NCI-H1436 treated with DMSO at 0.1 percent for 48 hours (cell line): ENCODE measurements around the gene OR10G3.
A peak's percentile ranks its signal among the peaks of the same experiment; 100 is the strongest.

ENCODE experiments used
- DNase-seq: peaks from one replicate; lab custom pipeline; 2025; lab: John Stamatoyannopoulos, UW

The OR10G3 gene

DNA sequence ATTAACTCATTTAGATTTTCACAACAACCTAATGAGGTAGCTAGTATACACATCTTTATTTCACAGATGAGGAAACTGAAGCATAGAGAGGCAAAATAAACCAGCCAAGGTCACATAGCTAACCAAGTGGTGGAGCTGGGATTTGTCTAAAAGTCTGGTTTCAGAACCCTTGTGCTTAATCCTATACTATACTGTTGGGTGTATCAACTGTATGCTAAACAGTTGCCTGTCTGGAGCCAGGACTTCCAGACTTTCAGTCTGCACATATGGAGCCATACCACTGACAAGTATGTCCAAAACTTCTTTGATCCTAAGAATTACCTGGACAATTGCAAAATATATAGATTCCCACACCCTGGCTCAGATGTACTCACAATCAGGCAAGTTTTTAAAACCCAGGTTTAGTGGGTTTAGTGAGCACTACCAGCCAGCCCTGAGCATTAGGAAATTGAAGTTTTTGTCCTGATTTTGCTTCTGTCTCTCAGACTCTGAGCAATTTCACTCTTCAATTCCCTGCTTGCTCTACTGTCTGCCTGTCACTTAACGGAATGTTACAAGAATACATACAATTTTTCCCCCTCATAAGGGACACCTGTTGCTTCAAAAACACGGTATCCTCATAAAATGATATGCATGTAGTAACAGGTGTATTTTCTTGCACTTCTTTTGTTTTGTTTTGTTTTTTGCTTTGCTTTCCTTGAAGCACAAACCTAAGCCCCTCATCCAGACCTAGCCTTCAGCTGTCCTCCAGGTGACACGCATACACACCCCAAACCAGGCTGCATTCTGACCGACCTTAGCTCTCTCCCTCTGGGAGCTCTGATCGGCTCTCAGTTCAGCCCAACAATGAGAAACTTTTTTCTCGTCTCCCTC, 44.1 kb downstream of the OR10G3 start:
- no peak for DNase-seq

DNA sequence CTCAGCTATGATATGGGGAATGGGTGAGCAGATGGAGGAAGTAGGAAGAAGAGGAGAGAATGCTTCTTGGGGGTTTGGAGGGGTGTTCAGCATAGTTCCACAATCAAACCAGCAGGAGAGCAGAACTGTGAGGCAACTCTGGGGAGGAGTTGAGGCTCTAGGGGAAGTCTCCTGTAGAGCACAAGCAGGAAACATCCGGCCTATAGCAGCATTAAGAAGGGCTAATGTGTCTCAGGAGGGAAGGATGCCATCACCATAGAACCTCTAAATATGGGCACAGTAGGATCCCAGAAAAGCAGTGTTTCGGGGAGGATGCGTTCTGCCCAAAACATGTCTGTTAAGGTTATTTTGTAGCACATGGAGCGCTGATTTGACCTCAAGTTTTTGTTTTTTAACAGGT, 45.3 kb downstream of the OR10G3 start:
- DNase-seq: no peak

DNA sequence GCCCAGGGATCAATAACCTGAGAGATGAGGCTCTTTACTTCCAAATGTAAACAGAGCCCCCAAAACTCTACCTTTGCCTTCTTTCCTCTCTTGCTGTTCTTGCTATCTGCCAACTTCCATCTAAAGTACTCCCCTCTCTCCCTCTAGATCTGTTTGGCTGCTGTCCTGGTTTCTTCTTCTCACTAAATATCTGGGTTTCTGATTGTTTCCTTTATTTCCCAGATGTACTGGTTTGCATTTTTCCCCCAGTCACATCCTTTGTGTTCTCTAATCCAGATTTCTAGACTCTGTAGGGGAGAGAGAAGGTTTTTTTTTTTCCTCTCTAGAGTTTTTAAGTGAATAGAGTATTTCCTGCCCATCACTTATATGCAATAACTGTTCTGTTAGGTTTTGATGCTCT, 46.6 kb downstream of the OR10G3 start:
- no peak for DNase-seq

DNA sequence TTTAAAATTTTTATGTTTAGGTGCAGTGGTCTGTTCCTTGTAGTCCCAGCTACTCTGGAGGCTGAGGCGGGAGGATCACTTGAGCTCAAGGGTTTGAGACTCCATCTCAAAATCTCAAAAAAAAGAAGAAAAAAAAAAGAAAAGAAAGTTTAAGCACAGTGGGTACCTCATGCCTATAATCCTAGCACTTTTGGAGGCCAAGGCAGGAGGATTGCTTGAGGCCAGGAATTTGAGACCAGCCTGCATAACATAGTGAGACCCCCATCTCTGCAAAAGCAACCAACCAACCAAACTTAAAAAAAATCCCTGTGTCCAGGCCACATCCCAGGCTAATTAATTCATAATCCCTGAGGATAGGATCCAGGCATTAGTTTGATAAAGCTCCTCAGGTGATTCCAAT, 50.4 kb downstream of the OR10G3 start:
- DNase-seq: no peak

DNA sequence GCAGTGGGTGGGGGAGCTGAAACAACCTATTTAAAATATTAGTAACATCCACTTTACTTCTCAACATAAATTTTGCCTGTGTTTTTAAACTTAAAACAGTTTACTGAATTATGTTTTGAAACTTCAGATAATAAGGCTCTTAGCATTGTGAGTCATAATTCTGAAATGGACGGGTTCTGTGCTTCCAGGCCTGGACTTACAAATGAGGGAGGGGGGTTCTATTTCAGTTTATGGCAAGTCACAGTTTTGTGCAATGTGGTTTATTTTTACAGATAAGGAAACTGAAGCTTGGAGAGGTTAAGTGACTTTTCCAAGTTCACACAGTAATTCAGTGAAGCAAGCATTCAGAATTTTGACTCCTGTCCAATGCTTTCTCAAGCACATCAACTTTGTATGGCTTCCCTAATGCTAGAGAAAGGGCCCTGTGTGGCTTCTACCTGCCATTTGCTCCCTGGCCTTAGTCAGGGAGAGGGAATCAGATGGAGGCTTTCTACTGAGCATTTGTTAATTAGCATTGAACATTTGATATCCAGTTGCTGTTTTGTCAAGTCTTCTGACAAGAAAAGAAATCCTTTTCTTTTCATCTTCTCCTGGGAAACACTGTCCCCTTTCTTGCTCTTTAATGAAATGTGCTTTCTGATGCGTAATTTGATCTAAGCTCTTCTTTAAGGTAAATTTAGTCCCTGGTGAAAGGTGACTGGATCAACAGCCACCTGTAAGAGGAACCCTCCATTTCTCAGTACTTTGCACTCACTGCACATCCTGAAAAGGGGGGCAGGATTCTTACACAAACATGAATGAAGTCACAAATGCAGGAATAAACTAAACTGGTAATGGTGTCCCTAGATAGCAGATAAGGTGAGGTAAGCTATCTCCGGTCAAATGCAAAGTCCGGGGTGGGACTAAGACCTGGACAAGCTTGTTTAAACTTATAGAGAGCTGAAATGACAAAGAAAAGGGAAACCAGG, 51.2 kb downstream of the OR10G3 start:
- DNase-seq: peak; percentile 27

DNA sequence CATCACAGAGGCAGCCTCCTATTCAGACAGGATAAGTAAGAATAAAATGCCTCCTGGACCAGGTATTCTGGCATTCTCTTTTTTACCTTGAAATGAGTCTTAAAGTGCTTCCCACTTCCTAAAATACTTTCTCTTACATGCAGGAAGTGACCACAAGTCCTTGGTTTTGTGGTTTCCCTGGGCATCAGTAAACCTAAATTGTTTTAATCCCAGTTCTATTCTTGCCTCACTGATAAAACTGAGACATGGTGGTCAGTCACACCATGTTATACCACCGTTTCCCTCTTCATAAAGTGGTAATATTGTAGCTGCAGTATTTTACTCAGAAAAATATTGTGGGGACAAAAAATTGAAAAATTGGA, 52.6 kb downstream of the OR10G3 start:
- no peak for DNase-seq

DNA sequence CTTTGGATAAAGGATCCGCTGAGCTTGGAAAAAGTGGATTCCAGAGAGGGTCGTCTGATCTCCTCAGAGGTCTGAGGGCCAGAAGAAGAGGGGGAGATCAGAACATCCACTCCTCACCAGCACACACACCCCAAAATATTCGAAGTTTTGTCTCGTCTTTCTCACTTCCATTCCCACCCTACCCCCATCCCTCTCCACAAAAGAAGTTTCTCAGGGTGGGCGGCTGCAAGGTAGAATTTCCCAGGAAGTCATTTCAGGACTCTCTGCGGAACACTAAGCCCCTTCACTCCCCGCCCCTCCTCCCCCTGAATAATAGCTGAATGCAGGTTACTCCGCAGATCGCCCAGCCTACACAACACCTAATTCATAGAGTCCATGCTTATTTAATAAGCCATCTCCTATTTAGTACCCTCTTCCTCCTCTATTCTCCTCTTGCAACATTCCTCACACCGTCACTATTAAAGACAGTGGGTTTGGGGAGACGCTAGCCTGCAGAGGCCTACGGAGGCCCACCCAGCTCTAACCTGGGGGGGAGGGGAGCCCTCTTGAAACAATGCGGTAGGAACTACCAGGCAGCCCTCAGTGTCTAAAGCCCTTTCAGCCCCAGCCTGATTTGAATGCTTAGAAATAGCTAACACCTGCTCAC, 53.1 kb downstream of the OR10G3 start:
- DNase-seq: peak; percentile 17

DNA sequence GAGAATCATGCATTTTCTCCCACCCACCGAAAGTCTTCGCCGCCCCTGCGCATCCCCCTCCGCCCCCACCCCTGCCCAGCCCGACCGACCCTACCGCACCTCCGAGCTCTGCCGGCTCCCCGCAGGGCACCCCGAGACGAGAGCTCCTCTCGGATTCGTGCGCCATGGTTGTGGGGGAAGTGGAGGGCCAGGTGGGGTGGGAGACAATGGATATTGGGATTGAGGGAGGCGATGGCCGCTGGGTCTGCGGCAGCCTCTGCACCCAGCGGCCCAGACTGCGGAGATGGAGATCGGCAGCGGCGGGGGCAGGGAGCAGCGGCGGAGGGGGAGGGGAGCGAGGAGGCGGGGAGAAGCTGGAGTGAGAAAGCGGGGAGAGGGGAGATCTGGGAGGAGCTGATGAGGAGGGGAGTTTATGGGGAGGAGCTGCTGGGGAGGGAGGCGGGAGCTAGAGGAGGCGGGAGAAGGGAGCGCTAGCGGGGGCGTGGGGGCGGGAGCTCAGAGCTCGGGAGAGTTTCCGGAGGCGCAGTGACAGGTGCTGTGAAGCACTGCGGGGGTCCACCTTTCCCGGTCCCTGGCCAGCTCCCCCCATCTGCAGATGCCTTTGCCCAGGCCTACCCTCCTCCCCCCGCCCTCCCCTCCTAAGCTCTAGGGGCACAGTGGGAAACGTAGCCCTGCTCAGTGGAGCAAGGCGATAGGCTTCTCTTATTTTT, 53.8 kb downstream of the OR10G3 start, which contains the start of gene SALL2:
SALL2 (minus strand) TSS at position 385 of the 710 bp plus-strand sequence; CDS start at position 166, 219 bp downstream.
- DNase-seq: peak; percentile 69

DNA sequence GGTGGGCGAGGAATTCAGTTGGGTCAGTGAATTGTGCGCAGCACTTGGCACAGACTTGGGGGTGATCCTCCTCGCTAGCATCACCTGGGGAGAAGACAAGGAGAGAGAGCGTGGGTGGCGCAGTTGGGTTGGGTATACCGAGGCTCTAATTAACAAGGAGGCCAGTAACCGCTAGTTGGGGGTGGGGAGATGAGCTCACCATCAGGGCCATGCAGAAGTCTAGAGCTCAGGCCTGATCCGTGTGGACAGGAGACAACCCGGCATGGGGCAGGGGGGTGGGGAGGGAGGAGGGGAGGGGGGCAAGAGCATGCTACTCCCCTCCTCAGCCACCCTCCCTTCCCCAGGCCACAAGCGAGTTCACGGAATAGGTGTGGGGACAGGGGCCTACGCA, 54.3 kb downstream of the OR10G3 start:
- no peak for DNase-seq

DNA sequence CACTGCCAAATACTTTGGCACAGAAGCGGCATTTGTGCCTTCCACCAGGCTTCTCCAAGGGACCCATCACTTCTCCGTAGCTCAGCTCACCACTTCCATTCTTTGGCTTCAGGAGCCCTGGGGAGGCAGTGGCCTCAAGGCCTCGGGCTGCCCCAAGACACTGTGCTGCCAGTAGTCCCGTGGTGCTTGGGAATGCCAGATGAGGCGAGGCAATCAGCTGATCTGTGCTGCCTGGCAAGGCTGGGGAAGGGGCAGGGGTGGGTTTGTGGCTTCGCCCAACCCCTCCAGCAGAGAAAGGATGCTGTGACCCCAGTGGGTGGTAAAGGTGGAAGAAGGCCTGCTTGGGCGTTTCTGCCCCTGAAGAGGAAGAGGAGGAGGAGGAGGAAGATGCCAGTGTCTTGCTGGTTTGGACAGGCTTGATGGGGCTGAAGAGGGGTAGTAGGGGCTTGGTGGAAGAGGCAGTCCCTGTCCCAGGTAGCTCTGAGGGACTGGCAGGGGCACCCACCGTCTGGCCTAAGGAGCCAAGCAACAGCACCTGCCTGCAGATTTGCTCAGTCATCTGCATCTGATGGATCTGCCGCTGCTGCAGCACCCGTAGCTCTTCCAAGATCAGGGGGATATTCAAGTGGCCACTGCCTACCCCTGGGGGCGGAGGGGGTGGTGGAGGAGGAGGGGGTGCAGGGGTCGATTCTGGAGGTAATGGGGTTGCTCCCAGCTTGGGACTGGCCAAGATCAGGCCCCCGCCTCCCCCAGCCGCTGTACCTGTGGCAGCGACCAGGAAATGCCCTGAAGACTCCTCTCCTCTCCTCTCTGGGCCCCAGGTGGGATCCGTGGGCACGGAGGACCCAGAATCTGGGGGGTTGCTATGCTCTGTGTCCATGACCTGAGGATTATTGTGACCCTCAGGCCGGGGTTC, 55.0 kb downstream of the OR10G3 start:
- DNase-seq: no peak

DNA sequence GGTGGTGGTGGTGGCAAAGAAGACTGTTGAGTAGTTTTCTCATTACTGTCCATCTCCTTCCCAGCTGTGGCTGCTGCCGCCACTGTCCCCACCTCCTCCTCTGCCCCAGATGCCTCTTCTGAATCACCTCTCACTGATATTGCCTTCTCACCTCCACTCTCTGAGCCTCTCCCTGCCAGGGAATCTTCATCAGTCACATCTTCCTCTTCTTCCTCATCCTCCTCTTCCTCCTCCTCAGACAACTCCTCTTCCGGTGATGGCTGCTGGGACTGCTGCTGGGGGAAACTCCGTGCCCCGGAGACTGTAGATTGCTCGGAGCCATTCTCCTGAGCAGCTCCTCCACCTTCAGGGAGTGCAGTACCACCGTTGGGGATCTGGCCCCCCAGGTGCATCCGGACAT, 56.7 kb downstream of the OR10G3 start:
- DNase-seq: no peak

DNA sequence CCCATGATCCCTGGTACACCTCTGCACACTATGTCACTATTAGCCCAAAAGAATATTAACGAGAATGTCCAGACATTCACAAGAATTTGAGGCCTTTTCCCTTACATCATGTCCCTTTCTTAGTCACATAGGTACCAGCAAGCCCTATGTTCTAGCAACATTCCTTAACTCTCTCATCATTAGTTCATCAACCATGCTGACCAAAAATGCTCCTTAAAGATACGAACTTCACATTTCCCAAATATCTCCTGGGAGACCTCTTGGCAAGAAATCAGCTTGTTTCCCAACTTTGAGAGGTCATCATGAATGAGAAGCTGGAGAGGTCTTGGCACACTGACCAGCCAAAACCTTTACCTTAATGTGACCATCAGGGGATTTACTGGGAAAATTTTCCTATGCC, 58.4 kb downstream of the OR10G3 start:
- no peak for DNase-seq

DNA sequence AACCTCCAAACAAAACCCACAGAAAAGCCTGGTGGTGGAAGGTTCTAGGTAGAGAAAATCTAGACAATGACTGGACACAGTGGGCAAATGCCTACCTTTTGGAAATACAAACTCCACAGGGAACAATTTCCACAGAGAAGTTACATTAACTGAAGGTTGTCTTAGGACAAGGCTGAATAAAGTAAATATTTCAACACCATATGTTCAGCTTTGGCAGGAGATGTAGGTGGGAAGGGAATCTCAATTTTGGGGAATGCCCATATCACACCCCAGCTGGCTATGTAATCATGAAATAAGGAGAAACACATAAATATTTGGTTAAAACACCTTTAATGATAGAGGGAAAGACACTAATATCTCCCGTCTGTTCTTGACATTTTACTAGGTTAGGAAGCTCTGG, 59.1 kb downstream of the OR10G3 start:
- no peak for DNase-seq

DNA sequence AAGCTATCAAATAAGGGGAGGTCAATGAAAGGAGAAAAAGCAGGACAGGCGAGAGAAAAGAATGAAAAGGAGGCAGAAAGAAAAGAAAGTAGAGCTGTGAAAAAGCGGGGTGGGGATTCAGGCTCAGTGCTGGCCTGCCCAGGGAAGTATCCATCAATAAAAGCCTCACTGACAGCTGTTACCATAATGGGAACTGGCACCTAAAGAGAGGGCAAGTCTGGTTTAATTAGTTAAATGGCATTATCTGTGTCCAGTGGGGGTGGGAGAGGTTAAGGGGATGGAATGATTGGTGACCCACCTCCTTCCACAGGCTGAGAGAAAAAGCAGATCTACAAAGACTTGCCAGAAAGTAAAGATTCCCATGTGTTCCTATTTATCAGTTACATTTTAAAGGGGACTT, 61.2 kb downstream of the OR10G3 start:
- DNase-seq: no peak
